Neural cell (in vitro differentiated cells): ENCODE measurements around the gene TRERF1.

Experiments
- CTCF ChIP-seq: fragments of 450-650 bp; IDR thresholded peaks from 2 replicates; pipeline ENCODE4 v1.5.1; 2014; ENCODE audit warnings: antibody characterized with exemption, mild to moderate bottlenecking, moderate library complexity; ENCODE audit not compliant: poor library complexity, severe bottlenecking
- EZH2 ChIP-seq: fragments of 200-600, 300-800 bp; shearing (Covaris generic), sonication (generic); IDR thresholded peaks from 2 replicates; pipeline ENCODE4 v1.6.1; 2014; ENCODE audit warnings: antibody characterized with exemption, low read length, borderline replicate concordance, mild to moderate bottlenecking; ENCODE audit not compliant: insufficient read depth, poor library complexity, severe bottlenecking
- RAD21 ChIP-seq: fragments of 450-650 bp; conservative IDR thresholded peaks from 2 replicates; pipeline ENCODE4 v1.6.1; 2014; ENCODE audit warnings: antibody characterized with exemption, mild to moderate bottlenecking, moderate library complexity
- REST ChIP-seq: IDR thresholded peaks from 2 replicates; pipeline ENCODE4 v1.6.1; 2012; ENCODE audit warnings: borderline replicate concordance
- TAF1 ChIP-seq: IDR thresholded peaks from 2 replicates; pipeline ENCODE4 v1.6.1; 2012; ENCODE audit warnings: low read depth

GRCh38 chr6:42467651-42468050 lies 15.9 kb upstream of the TRERF1 start:
- TF ChIP-seq RAD21 = no peak
- no peak for TF ChIP-seq TAF1
- TF ChIP-seq CTCF = no peak
- no peak for TF ChIP-seq EZH2
- no peak for TF ChIP-seq REST
